Heart right ventricle (tissue), 16 donors: ENCODE data around the gene TRIM31. TPM values are rescaled to one million over a fixed set of nuclear protein-coding genes. Genes with fewer than 3 reads are reported as not detected.

Experiments used
- ATAC-seq, 8 donors: fragments of 200-7000 bp; cut with Tn5 transposase; one replicate each; pipeline ENCODE4 v1.9.1; 2020; ENCODE audit warnings: mild to moderate bottlenecking in 8 of 8, moderate library complexity in 8 of 8, moderate number of reproducible peaks in 1 of 8
- DNase-seq, 2 donors: peaks; one replicate each; pipeline ENCODE4 v3.0.0-alpha.2; 2020
- H3K27ac ChIP-seq, 10 donors: fragments of 200-600 bp; sonication (generic) in 2 of 10; one replicate each; pipeline versions ENCODE4 v1.5.0 to v1.8.0; 2020 to 2022; ENCODE audit warnings: mild to moderate bottlenecking in 3 of 10
- H3K27me3 ChIP-seq, 7 donors: fragments of 200-600 bp; one replicate each; pipeline ENCODE4 v1.8.0; 2021 to 2022; ENCODE audit warnings: mild to moderate bottlenecking in 2 of 7
- H3K36me3 ChIP-seq, 9 donors: fragments of 200-600 bp; sonication (generic) in 1 of 9; one replicate each; pipeline versions ENCODE4 v1.5.0 to v1.8.0; 2020 to 2022; ENCODE audit warnings: mild to moderate bottlenecking in 2 of 9
- H3K4me1 ChIP-seq, 9 donors: fragments of 200-600 bp; sonication (generic) in 1 of 9; one replicate each; pipeline versions ENCODE4 v1.5.0 to v1.8.0; 2020 to 2022; ENCODE audit warnings: mild to moderate bottlenecking in 4 of 9
- H3K4me3 ChIP-seq, 10 donors: fragments of 200-600 bp; sonication (generic) in 2 of 10; one replicate each; pipeline versions ENCODE4 v1.5.0 to v1.8.0; 2020 to 2022; ENCODE audit warnings: mild to moderate bottlenecking in 7 of 10, moderate library complexity in 2 of 10
- H3K9me3 ChIP-seq, 11 donors: fragments of 200-600 bp in 10 of 11; sonication (generic) in 2 of 11; one replicate each; pipeline versions ENCODE4 v1.5.0 to v1.8.0; 2013 to 2022; ENCODE audit warnings: mild to moderate bottlenecking in 2 of 11, control low read depth in 1 of 11, moderate library complexity in 1 of 11
- CTCF ChIP-seq, 9 donors: fragments of 200-600 bp; sonication (generic) in 2 of 9; IDR thresholded peaks; one replicate each; pipeline versions ENCODE4 v1.5.0 to v1.8.0; 2021 to 2022; ENCODE audit warnings: antibody characterized with exemption in 9 of 9, mild to moderate bottlenecking in 5 of 9, moderate library complexity in 1 of 9
- WGBS, 2 donors: extraction: QIAGEN DNeasy Blood & Tissue Kit; methylation state at CpG; one replicate each; pipeline ENCODE4 v1.1.7; 2013; ENCODE audit warnings: inconsistent platforms in 1 of 2; 5-methylcytosine and 5-hydroxymethylcytosine counted together
- intact Hi-C, 10 donors: fragments of 100-400 bp; cut with DNase I; formaldehyde crosslinking; loops; one replicate each; pipeline versions ENCODE4 v1.11.1 to v1.14.2; 2022
- polyA plus RNA-seq, 2 donors: library from polyadenylated mRNA; stranded (reverse); fragments of 200-250 nt; gene quantifications; one replicate each; pipeline ENCODE4 v1.2.3, GENCODE V29; 2013
- total RNA-seq, 10 donors: library from RNA; stranded (reverse); fragmentation: NEBNext Ultra II Directional in 3 of 10; extraction: Animal tissue kit (Norgen Biotek cat#: 25700) in 3 of 10; gene quantifications; one replicate each; pipeline versions ENCODE4 v1.2.1 to v1.2.4, GENCODE V29; 2021 to 2023
- donor health status: Arrhythmogenic right ventricular cardiomyopathy.
- donor health status: ischemic (EF 13 %, LVEDD 7.1; RV severe dilation, severe dysfunction).
- donor health status: healthy with polysubstance abuse.
- donor health status: DM: no; HTN: yes; CAD: no.
- donor health status: DM: no; HTN: no; CAD: no.
- donor health status: ischemic (EF 25% LVEDD 6.9; RV normal size, moderate dysfunction).
- donor health status: ischemic (EF 25% LVEDD 5.7; RV mildly dilated, moderate dysfunction).
- donor health status: healthy.
- donor health status: DM: yes; HTN: yes; CAD: no.
- donor health status: Ischemic cardiomyopathy.
- donor health status: ischemic (EF 35%, LVEDD 5.7; RV mildly dilated, moderate dysfunction).
- donor health status: nonischemic (EF 11% LVEDD 7.7; RV severe dilation, severe dysfunction).
- donor health status: DM: yes; HTN: yes; CAD: no.
- donor health status: PGD.
- donor health status: ischemic (EF 29% LVEDD 5.4; RV normal size, mild dysfunction).
- donor health status: nonischemic (EF 23%, LVEDD 6.1; RV moderate dilation, normal function).

TRIM31 gene
- total and polyA plus RNA-seq, 12 donors = not detected

- intact Hi-C loops = no loop called here
- no peak overlapping the region for H3K4me3 ChIP-seq
- no peak for DNase-seq
- 88% methylated on average over 17 of the region's 17 CpGs for WGBS, 2 donors
- H3K9me3 ChIP-seq = no peaks in the 10 kb centered on the region
- no peaks in the 10 kb centered on the region for H3K36me3 ChIP-seq
- no peak for ATAC-seq
- no peak overlapping the region for H3K27ac ChIP-seq
- peaks cover 0 to 20% (median 0%) of the 10 kb centered on the region in 7 donors for H3K27me3 ChIP-seq
- no peak for TF ChIP-seq CTCF (IDR thresholded peaks at IDR 0.05)
- peaks cover 0 to 24% (median 5%) of the 10 kb centered on the region in 9 donors for H3K4me1 ChIP-seq
These were observed 41.2 kb upstream of the TRIM31 start for GRCh38 chr6:30154061-30154460.

GRCh38 chr6:30152910-30153610, 40.2 kb upstream of the TRIM31 start:
- WGBS, 2 donors = 74 to 86% methylated on average over 3 of the region's 3 CpGs
- intact Hi-C loops = no loop called here

GRCh38 chr6:30152016-30152673, 39.3 kb upstream of the TRIM31 start:
- H3K27me3 ChIP-seq = peaks cover 0 to 26% (median 6%) of the 10 kb centered on the region in 7 donors
- H3K36me3 ChIP-seq = no peaks in the 10 kb centered on the region
- intact Hi-C loops = no loop called here
- ATAC-seq (no peak), DNase-seq (no peak)
- 68% methylated on average over 4 of the region's 4 CpGs for WGBS, 2 donors
- H3K9me3 ChIP-seq = no peaks in the 10 kb centered on the region
- H3K4me3 ChIP-seq = no peak overlapping the region
- H3K27ac ChIP-seq = no peak overlapping the region
- H3K4me1 ChIP-seq = peaks cover 0 to 17% (median 5%) of the 10 kb centered on the region in 9 donors
- TF ChIP-seq CTCF (IDR thresholded peaks at IDR 0.05) = no peak

More at GRCh38 chr6:30152910-30153610, 40.2 kb upstream of the TRIM31 start:
- peaks cover 0 to 24% (median 5%) of the 10 kb centered on the region in 9 donors for H3K4me1 ChIP-seq
- no peaks in the 10 kb centered on the region for H3K9me3 ChIP-seq
- ATAC-seq = no peak
- no peak overlapping the region for H3K4me3 ChIP-seq
- H3K27me3 ChIP-seq = peaks cover 0 to 17% (median 0%) of the 10 kb centered on the region in 7 donors
- TF ChIP-seq CTCF (IDR thresholded peaks at IDR 0.05) = no peak
- no peak for DNase-seq
- H3K27ac ChIP-seq = no peak overlapping the region
- no peaks in the 10 kb centered on the region for H3K36me3 ChIP-seq

GRCh38 chr6:30151580-30151979, 38.7 kb upstream of the TRIM31 start:
- no peak for DNase-seq
- H3K9me3 ChIP-seq = no peaks in the 10 kb centered on the region
- no peak for ATAC-seq
- 45 to 52% methylated on average over 3 of the region's 3 CpGs for WGBS, 2 donors
- H3K36me3 ChIP-seq = no peaks in the 10 kb centered on the region
- H3K27me3 ChIP-seq = peaks cover 0 to 32% (median 9%) of the 10 kb centered on the region in 7 donors
- TF ChIP-seq CTCF (IDR thresholded peaks at IDR 0.05) = no peak
- intact Hi-C loops = no loop called here
- no peak overlapping the region for H3K27ac ChIP-seq
- peaks cover 0 to 13% (median 2%) of the 10 kb centered on the region in 9 donors for H3K4me1 ChIP-seq
- no peak overlapping the region for H3K4me3 ChIP-seq
